Prostate gland (tissue), 2 donors: ENCODE results near the gene DVL1.

Source experiments
- CTCF ChIP-seq, 4 experiments: fragments of 200-600 bp in 2 of 4; fragments of 450-650 bp in 2 of 4; sonication (generic) in 2 of 4; IDR thresholded peaks; 1 replicate in 3 of 4; 2 replicates in 1 of 4; pipeline ENCODE4 v1.5.1; 2016 to 2019; ENCODE audit warnings: antibody characterized with exemption in 4 of 4, mild to moderate bottlenecking in 2 of 4, moderate library complexity in 2 of 4
- POLR2A ChIP-seq: fragments of 450-650 bp; IDR thresholded peaks from one replicate; pipeline ENCODE4 v1.6.1; 2016; ENCODE audit warnings: antibody characterized with exemption, mild to moderate bottlenecking
- POLR2AphosphoS5 ChIP-seq: sonication (generic); formaldehyde crosslinking; IDR thresholded peaks from one replicate; pipeline ENCODE4 v1.6.1; 2017; ENCODE audit warnings: antibody characterized with exemption

- TF ChIP-seq CTCF (IDR thresholded peaks at IDR 0.05) (no peak), POLR2AphosphoS5 (no peak), POLR2A (no peak)
Observed at GRCh38 chr1:1328254-1328653, 21.0 kb downstream of the DVL1 start.
